Measurements from ENCODE around the gene FBXW10B.
"Not testable (repeated sequence)": the region's sequence is repeated elsewhere in the genome, so short reads cannot be mapped to it uniquely, and the experiment has no call there.

FBXW10B gene

DNA sequence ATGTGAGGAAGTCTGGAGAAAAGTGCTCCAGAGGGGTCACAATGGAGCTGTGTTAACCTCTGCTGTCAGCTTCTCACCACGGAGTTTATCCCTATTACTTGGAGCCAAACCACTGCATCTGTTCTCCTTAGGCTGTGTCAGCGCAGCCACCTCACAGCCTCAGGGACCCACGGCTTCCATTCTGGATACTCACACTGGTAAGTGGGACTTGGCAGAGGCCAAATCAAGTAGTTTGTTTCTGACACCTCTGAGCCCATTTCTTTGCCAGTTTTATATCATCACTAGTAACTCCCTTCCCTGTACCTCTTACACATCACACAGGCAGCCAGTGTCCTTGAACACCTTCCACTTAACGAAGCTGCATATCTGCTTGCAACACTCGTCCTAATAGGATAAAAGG lies 44.8 kb downstream of the FBXW10B start:
- not testable (repeated sequence) for H3K36me3 Mint-ChIP-seq (ENCODE audit: low read depth); H3K4me1 Mint-ChIP-seq; H3K27ac Mint-ChIP-seq; H3K9me3 Mint-ChIP-seq; DNase-seq; H3K4me3 Mint-ChIP-seq; H3K27me3 Mint-ChIP-seq (ENCODE audit: low read depth, poor library complexity)

DNA sequence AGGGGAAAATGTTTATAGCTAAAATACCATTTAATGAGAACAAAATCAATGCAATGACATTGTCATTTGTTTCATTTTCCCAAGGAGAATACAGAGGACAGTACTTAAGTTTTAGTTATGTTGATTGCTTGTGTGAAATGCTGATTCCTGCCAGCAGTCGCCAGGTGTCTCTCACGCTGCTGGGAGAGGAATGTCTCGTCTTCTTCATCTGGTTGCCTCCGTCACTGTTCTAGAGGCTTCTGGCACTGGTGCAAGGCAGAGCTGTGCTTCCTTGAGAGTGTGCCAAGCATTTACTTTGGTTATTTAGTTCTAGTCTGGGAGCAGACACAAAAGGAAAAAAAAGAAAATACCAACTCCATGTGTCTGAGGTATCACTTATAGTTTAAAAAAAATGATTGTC lies 45.6 kb downstream of the FBXW10B start:
- not testable (repeated sequence) for H3K9me3 Mint-ChIP-seq; H3K36me3 Mint-ChIP-seq (ENCODE audit: low read depth); H3K4me3 Mint-ChIP-seq; H3K27me3 Mint-ChIP-seq (ENCODE audit: low read depth, poor library complexity); DNase-seq; H3K4me1 Mint-ChIP-seq; H3K27ac Mint-ChIP-seq

All from nephron progenitor cell (in vitro differentiated cells).